HCT116 (cell line): ENCODE data around the gene IL1RAPL2. TPM values are rescaled to one million over a fixed set of nuclear protein-coding genes. Genes with fewer than 3 reads are reported as not detected.

ENCODE experiments used
- ATAC-seq: fragments of 200-7000 bp; cut with Tn5 transposase; 2 replicates; pipeline ENCODE4 v1.9.1; 2020; ENCODE audit warnings: mild to moderate bottlenecking, moderate library complexity
- BruUV-seq: library from RNA; stranded (reverse); fragments of 400-500 nt; replicated peaks from 2 replicates; lab custom pipeline; 2021; lab: Mats Ljungman, UMichigan
- CTCF ChIA-PET: fragments of 300-600 bp; sonication (Branson Sonifier 250); formaldehyde crosslinking; loops from one replicate; lab custom pipeline; 2021; ENCODE audit warnings: antibody characterized with exemption; lab: Charles Lee
- POLR2A ChIA-PET: fragments of 300-600, 350-600 bp; sonication (Branson Sonifier 250); formaldehyde crosslinking; loops from one replicate; lab custom pipeline; 2021; ENCODE audit warnings: antibody characterized with exemption; lab: Charles Lee
- RAD21 ChIA-PET, 2 experiments: fragments of 300-600 bp; sonication (Branson Sonifier 250); formaldehyde crosslinking; loops; one replicate each; lab custom pipeline; 2023; ENCODE audit warnings: low total read pairs in 2 of 2; ENCODE audit not compliant: uncharacterized antibody in 2 of 2, unreplicated experiment in 2 of 2, low non-redundant PET in 1 of 2; lab: Charles Lee
- DNase-seq: peaks from one replicate; pipeline ENCODE4 v3.0.0-alpha.2; 2010; ENCODE audit warnings: low read depth, low spot score
- H2AFZ ChIP-seq: fragments of 200-600 bp; shearing (Covaris generic), sonication (generic); 2 replicates; pipeline ENCODE4 v1.6.1; 2017; ENCODE audit warnings: low read depth, mixed run types, mixed read lengths, antibody characterized with exemption, low read length; ENCODE audit not compliant: poor library complexity, severe bottlenecking
- H3K27ac ChIP-seq: 2 replicates; pipeline ENCODE4 v1.5.1; 2012; ENCODE audit warnings: low read depth, low read length
- H3K27me3 ChIP-seq: fragments of 200-600 bp; sonication (generic); 2 replicates; pipeline ENCODE4 v1.6.1; 2016; ENCODE audit warnings: mixed run types, low read length, mixed read lengths; ENCODE audit not compliant: insufficient read depth
- H3K36me3 ChIP-seq, 2 experiments: fragments of 200-500 bp in 1 of 2; fragments of 200-600 bp in 1 of 2; sonication (Bioruptor generic) in 1 of 2; sonication (generic) in 1 of 2; 2 replicates each; pipeline versions ENCODE4 v1.5.1 to v1.6.1; 2014 to 2016; ENCODE audit warnings: low read length in 2 of 2, inconsistent platforms in 1 of 2, mixed read lengths in 1 of 2, mixed run types in 1 of 2; ENCODE audit not compliant: insufficient read depth in 2 of 2, control insufficient read depth in 1 of 2
- H3K4me1 ChIP-seq, 2 experiments: fragments of 200-600 bp in 1 of 2; sonication (generic) in 1 of 2; 2 replicates each; pipeline versions ENCODE4 v1.5.1 to v1.6.1; 2012 to 2017; ENCODE audit warnings: low read length in 2 of 2, inconsistent platforms in 1 of 2, mild to moderate bottlenecking in 1 of 2, mixed read lengths in 1 of 2, mixed run types in 1 of 2, moderate library complexity in 1 of 2; ENCODE audit not compliant: insufficient read depth in 2 of 2, control insufficient read depth in 1 of 2
- H3K4me2 ChIP-seq: fragments of 200-600 bp; sonication (generic); 2 replicates; pipeline ENCODE4 v1.6.1; 2017; ENCODE audit warnings: mixed run types, low read length, mixed read lengths
- H3K4me3 ChIP-seq, 2 experiments: fragments of 200-600 bp in 1 of 2; sonication (generic) in 1 of 2; replicated peaks in 1 of 2; 2 replicates each; pipeline ENCODE4 v1.5.1; 2011 to 2016; ENCODE audit warnings: low read length in 2 of 2, control low read depth in 1 of 2, low read depth in 1 of 2, mild to moderate bottlenecking in 1 of 2, mixed read lengths in 1 of 2, mixed run types in 1 of 2
- H3K79me2 ChIP-seq: fragments of 200-600 bp; sonication (generic); 2 replicates; pipeline ENCODE4 v1.6.1; 2017; ENCODE audit warnings: mild to moderate bottlenecking, mixed run types, low read length, moderate library complexity, mixed read lengths; ENCODE audit not compliant: insufficient read depth
- H3K9ac ChIP-seq: fragments of 200-600 bp; sonication (generic); 2 replicates; pipeline ENCODE4 v1.6.1; 2016; ENCODE audit warnings: low read length, mixed read lengths
- H3K9me2 ChIP-seq: fragments of 200-600 bp; sonication (generic), shearing (Covaris generic); 2 replicates; pipeline ENCODE4 v1.6.1; 2017; ENCODE audit warnings: mixed run types, mild to moderate bottlenecking, moderate library complexity; ENCODE audit not compliant: insufficient read depth
- H3K9me3 ChIP-seq, 2 experiments: fragments of 200-500 bp in 1 of 2; fragments of 200-600 bp in 1 of 2; sonication (Bioruptor generic) in 1 of 2; sonication (generic) in 1 of 2; 2 replicates each; pipeline ENCODE4 v1.6.1; 2014 to 2017; ENCODE audit warnings: low read length in 2 of 2, mixed read lengths in 2 of 2, inconsistent platforms in 1 of 2, low read depth in 1 of 2, mild to moderate bottlenecking in 1 of 2, mixed run types in 1 of 2, moderate library complexity in 1 of 2; ENCODE audit not compliant: control insufficient read depth in 1 of 2, insufficient read depth in 1 of 2
- H4K20me1 ChIP-seq: fragments of 200-600 bp; sonication (generic), shearing (Covaris generic); 2 replicates; pipeline ENCODE4 v1.6.1; 2017; ENCODE audit warnings: mixed run types, mild to moderate bottlenecking, moderate library complexity; ENCODE audit not compliant: insufficient read depth
- ATF3 ChIP-seq: IDR thresholded peaks from 2 replicates; pipeline ENCODE4 v1.6.1; 2012
- CTCF ChIP-seq, 3 experiments: fragments of 200-600 bp in 1 of 3; sonication (generic) in 1 of 3; IDR thresholded peaks in 2 of 3; conservative IDR thresholded peaks in 1 of 3; 2 replicates each; pipeline ENCODE4 v1.5.1; 2012 to 2017; ENCODE audit warnings: low read depth in 2 of 3, low read length in 2 of 3, antibody characterized with exemption in 1 of 3, borderline replicate concordance in 1 of 3, control low read depth in 1 of 3, mild to moderate bottlenecking in 1 of 3, mixed read lengths in 1 of 3, mixed run types in 1 of 3, moderate library complexity in 1 of 3; ENCODE audit not compliant: insufficient read depth in 1 of 3
- ELF1 ChIP-seq: IDR thresholded peaks from 2 replicates; pipeline ENCODE4 v1.6.1; 2012; ENCODE audit warnings: low read depth, borderline replicate concordance
- FOSL1 ChIP-seq: IDR thresholded peaks from 2 replicates; pipeline ENCODE4 v1.6.1; 2012; ENCODE audit warnings: low read depth
- REST ChIP-seq: IDR thresholded peaks from 2 replicates; pipeline ENCODE4 v1.6.1; 2012; ENCODE audit warnings: low read depth
- SIN3A ChIP-seq: IDR thresholded peaks from 2 replicates; pipeline ENCODE4 v1.6.1; 2012; ENCODE audit warnings: low read depth
- intact Hi-C: fragments of 100-400 bp; cut with micrococcal nuclease; formaldehyde crosslinking; loops from 2 replicates; pipeline ENCODE4 v1.10.0; 2022
- total RNA-seq: library from RNA; stranded (reverse); gene quantifications from one replicate; pipeline ENCODE4 v1.2.1, GENCODE V29; 2021; ENCODE audit not compliant: unreplicated experiment

IL1RAPL2 gene
- total RNA-seq, 1 experiment from 2014 or later = not detected

GRCh38 chrX:105646592-105647372, 1080.8 kb downstream of the IL1RAPL2 start:
- Histone ChIP-seq H3K4me1 (no peaks in the 10 kb centered on the region), H3K4me2 (no peak overlapping the region), H3K4me3 (no peak overlapping the region), H3K9me3 (no peaks in the 10 kb centered on the region), H3K27me3 (no peaks in the 10 kb centered on the region), H3K27ac (no peak overlapping the region)
- intact Hi-C loops = no loop called here
- no peak for ATAC-seq
- ChIA-PET RAD21 (no interaction called here), CTCF (no interaction called here)
- TF ChIP-seq REST (no peak), CTCF (IDR thresholded peaks at IDR 0.05 in 2 of 3, conservative IDR thresholded peaks at IDR 0.05 in 1 of 3; ENCODE audit: borderline replicate concordance in 1 of 3, insufficient read depth in 1 of 3, low read depth in 2 of 3, low read length in 2 of 3) (no peak), SIN3A (no peak), ATF3 (no peak), FOSL1 (no peak), ELF1 (no peak)
- TF ChIP-seq, all 23 proteins: peak for 0
- Histone ChIP-seq H3K9me2 (no peaks in the 10 kb centered on the region), H3K36me3 (no peaks in the 10 kb centered on the region), H3K79me2 (no peaks in the 10 kb centered on the region), H4K20me1 (no peaks in the 10 kb centered on the region), H2AFZ (no peak overlapping the region), H3K9ac (no peak overlapping the region)
- POLR2A ChIA-PET = no interaction called here
- no TSS peak for BruUV-seq
- no peak for DNase-seq
